T-helper 1 cell treated with Interleukin-12 subunit alpha and Interleukin-12 subunit beta and Interleukin-4 antibody, amounts not matched to agents 30 μg/mL and 1 μg/mL, for 36 hours (primary cell): ENCODE measurements around the gene PKP3.
"Not testable (repeated sequence)": the region's sequence is repeated elsewhere in the genome, so short reads cannot be mapped to it uniquely, and the experiment has no call there.

Experiments used
- H3K27ac Mint-ChIP-seq: one replicate; pipeline ENCODE4 v1.8.0; 2021; ENCODE audit warnings: mild to moderate bottlenecking, mixed read lengths
- H3K27me3 Mint-ChIP-seq: one replicate; pipeline ENCODE4 v1.8.0; 2021; ENCODE audit warnings: low read depth, mixed read lengths
- H3K36me3 Mint-ChIP-seq: one replicate; pipeline ENCODE4 v1.8.0; 2021; ENCODE audit warnings: low read depth, mixed read lengths
- H3K4me1 Mint-ChIP-seq: one replicate; pipeline ENCODE4 v1.8.0; 2021; ENCODE audit warnings: low read depth, mixed read lengths
- H3K4me3 Mint-ChIP-seq: one replicate; pipeline ENCODE4 v1.8.0; 2021; ENCODE audit warnings: mild to moderate bottlenecking, moderate library complexity, mixed read lengths
- H3K9me3 Mint-ChIP-seq: one replicate; pipeline ENCODE4 v1.8.0; 2021; ENCODE audit warnings: mixed read lengths

The PKP3 gene

GRCh38 chr11:380491-380890 lies 13.5 kb upstream of the PKP3 start:
- Mint-ChIP-seq H3K27me3 (no peaks in the 10 kb centered on the region), H3K36me3 (no peaks in the 10 kb centered on the region), H3K9me3 (no peaks in the 10 kb centered on the region), H3K27ac (no peak overlapping the region), H3K4me1 (no peaks in the 10 kb centered on the region), H3K4me3 (no peak overlapping the region)

GRCh38 chr11:380996-381395 lies 13.0 kb upstream of the PKP3 start:
- no peak overlapping the region for H3K27ac Mint-ChIP-seq
- no peaks in the 10 kb centered on the region for H3K9me3 Mint-ChIP-seq
- no peaks in the 10 kb centered on the region for H3K27me3 Mint-ChIP-seq
- no peak overlapping the region for H3K4me3 Mint-ChIP-seq
- H3K4me1 Mint-ChIP-seq: no peaks in the 10 kb centered on the region
- H3K36me3 Mint-ChIP-seq: no peaks in the 10 kb centered on the region

- Mint-ChIP-seq H3K27me3 (no peaks in the 10 kb centered on the region), H3K27ac (no peak overlapping the region), H3K36me3 (no peaks in the 10 kb centered on the region), H3K9me3 (peaks cover 2% of the 10 kb centered on the region), H3K4me1 (no peaks in the 10 kb centered on the region), H3K4me3 (no peak overlapping the region)
These were observed 12.4 kb upstream of the PKP3 start for GRCh38 chr11:381501-382072.

DNA sequence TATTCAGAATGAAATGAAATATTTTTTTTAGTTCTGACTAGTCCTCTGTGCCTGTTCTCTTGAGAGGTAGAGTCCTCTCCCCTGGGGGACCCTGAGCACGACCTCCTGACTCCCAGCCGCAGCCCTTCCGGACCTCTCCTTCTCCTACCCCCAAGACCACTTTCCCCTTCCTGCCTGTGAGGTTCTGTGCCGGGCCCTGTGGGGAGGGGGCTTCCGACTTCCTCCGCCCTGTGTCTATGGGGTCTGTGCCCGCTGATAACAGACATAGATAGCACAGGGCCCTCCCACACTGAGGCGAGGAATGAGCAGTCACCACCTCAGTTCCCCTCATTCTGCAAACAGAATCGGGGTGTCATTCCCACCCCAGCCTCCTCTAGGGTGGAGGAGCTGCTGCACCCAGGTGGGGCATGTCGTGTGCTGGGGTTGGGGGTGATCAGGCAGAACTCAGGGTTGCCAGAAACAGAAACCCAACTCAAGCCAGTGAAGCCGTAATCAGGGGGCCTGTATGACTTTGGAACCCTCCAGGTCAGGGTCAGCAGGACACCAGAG lies 11.9 kb upstream of the PKP3 start:
- Mint-ChIP-seq H3K4me3 (no peak overlapping the region), H3K9me3 (peaks cover 5% of the 10 kb centered on the region), H3K27ac (no peak overlapping the region), H3K4me1 (no peaks in the 10 kb centered on the region), H3K36me3 (no peaks in the 10 kb centered on the region), H3K27me3 (no peaks in the 10 kb centered on the region)

GRCh38 chr11:383431-383830 lies 10.6 kb upstream of the PKP3 start:
- H3K27ac Mint-ChIP-seq: no peak overlapping the region
- H3K4me1 Mint-ChIP-seq: no peaks in the 10 kb centered on the region
- no peaks in the 10 kb centered on the region for H3K36me3 Mint-ChIP-seq
- H3K9me3 Mint-ChIP-seq: peaks cover 7% of the 10 kb centered on the region
- H3K4me3 Mint-ChIP-seq: no peak overlapping the region
- H3K27me3 Mint-ChIP-seq: peaks cover 7% of the 10 kb centered on the region

DNA sequence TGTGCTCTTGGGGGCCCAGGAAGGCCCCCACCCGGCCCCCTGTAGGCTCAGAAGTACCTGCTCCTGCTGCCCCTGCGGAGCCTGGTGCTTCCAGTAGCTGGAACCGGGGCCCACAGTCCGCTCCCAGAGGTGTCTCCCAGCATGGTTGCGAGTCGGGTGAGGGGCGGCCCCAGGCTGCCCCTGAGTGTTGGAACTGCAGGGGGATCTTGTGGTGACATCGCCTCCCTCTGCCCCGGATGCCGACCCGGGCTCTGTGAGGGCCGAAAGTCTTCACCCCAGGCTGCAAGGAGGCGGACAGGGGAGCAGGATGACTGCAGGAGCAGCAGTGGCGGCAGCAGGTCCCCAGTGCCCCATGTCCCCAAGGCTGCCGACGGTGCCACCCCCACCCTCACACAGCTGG lies 9.5 kb upstream of the PKP3 start:
- Mint-ChIP-seq H3K4me3 (no peak overlapping the region), H3K27ac (no peak overlapping the region), H3K4me1 (no peaks in the 10 kb centered on the region)

DNA sequence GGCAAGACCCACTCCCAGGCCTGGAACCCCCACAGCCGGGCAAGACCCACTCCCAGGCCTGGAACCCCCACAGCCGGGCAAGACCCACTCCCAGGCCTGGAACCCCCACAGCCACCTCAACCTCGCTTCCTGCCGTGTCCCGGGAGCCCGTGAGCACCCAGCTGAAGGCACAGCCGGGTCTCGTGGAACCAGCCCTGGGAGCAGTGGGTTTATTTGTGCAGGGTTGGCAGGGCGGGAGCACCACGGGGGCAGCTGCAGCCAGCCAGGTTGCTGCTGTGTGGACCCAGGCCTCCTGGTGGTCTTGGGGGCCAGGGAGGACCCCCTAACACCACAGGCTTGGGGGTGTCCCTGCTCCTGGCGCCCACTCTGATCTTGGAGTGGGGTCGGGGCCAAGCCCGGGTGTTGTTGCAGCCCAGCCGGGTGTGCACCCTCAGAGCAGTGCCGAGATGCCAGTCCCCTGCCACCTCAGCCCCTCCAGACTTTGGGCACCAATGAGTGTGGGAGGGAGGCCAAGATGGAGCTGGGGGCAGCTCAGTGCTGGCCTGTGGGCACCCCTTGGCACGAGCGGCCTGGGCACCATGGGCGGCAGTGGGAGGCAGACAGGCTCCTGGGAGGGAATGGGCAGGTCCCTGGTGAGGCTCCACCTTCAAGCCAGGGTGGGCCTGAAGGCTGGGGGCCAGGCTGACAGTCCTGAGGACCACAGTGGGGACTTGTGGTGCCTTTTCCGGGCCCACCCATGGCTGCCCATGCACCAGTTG lies 8.2 kb upstream of the PKP3 start:
- H3K4me3 Mint-ChIP-seq: no peak overlapping the region
- peaks cover 8% of the 10 kb centered on the region for H3K27me3 Mint-ChIP-seq
- H3K36me3 Mint-ChIP-seq: no peaks in the 10 kb centered on the region
- no peaks in the 10 kb centered on the region for H3K4me1 Mint-ChIP-seq
- no peak overlapping the region for H3K27ac Mint-ChIP-seq
- peaks cover 7% of the 10 kb centered on the region for H3K9me3 Mint-ChIP-seq

More for the DNA sequence above, 9.5 kb upstream of the PKP3 start:
- H3K36me3 Mint-ChIP-seq: no peaks in the 10 kb centered on the region
- H3K27me3 Mint-ChIP-seq: peaks cover 8% of the 10 kb centered on the region
- peaks cover 7% of the 10 kb centered on the region for H3K9me3 Mint-ChIP-seq

- Mint-ChIP-seq H3K9me3 (peaks cover 7% of the 10 kb centered on the region), H3K36me3 (no peaks in the 10 kb centered on the region), H3K4me3 (no peak overlapping the region), H3K4me1 (no peaks in the 10 kb centered on the region), H3K27me3 (peaks cover 8% of the 10 kb centered on the region), H3K27ac (no peak overlapping the region)
These were observed 7.5 kb upstream of the PKP3 start for GRCh38 chr11:386483-386882.

DNA sequence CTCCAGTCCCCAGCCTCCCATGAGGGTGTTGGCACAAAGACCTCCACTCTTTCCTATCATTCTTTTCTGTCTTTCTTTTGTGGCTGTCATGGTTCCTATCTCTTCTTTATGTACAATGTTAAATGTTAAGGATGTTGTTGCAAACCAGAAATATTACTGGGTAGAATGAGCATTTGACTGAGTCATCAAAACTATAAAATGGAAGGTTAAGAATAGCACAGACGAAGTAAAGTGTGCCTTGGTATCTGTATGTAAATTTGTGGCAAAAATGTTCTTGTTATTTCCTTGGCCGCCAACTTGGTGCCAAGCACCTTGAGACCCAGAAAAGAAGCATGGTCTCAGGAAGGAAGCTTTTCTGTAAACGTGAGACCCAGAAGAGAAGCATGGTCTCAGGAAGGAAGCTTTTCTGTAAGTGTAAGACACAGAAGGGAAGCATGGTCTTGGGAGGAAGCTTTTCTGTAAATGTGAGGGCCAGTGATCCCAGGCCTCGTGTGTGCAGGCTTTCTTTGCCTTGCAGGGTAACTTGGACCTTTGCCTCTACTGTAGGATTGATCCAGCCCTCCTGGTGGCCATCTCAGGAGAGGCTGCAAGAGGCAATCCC lies 6.7 kb upstream of the PKP3 start:
- Mint-ChIP-seq H3K27me3 (peaks cover 8% of the 10 kb centered on the region), H3K27ac (no peak overlapping the region), H3K36me3 (no peaks in the 10 kb centered on the region), H3K4me3 (no peak overlapping the region), H3K4me1 (no peaks in the 10 kb centered on the region), H3K9me3 (peaks cover 7% of the 10 kb centered on the region)

DNA sequence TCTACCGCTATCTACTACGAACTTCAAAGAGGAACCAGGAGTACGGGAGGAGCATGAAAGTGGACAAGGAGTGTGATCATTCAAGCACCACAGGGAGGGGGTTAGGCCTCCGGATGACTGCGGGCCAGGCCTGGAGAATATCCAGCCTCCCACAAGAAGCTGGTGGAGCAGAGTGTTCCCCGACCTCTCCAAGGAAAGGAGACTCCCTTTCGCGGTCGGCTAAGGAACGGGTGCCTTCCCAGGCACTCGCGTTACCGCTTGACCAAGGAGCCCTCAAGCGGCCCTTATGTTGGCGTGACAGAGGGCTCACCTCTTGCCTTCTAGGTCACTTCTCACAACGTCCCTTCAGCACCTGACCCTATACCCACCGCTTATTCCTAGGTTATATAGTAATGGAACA lies 4.6 kb upstream of the PKP3 start:
- not testable (repeated sequence) for H3K9me3 Mint-ChIP-seq, H3K4me1 Mint-ChIP-seq, H3K4me3 Mint-ChIP-seq, H3K27me3 Mint-ChIP-seq, H3K27ac Mint-ChIP-seq, H3K36me3 Mint-ChIP-seq

GRCh38 chr11:390175-390574 lies 3.8 kb upstream of the PKP3 start:
- Mint-ChIP-seq H3K27ac (no peak overlapping the region), H3K9me3 (peaks cover 7% of the 10 kb centered on the region), H3K4me1 (no peaks in the 10 kb centered on the region), H3K27me3 (peaks cover 8% of the 10 kb centered on the region), H3K4me3 (no peak overlapping the region), H3K36me3 (no peaks in the 10 kb centered on the region)

GRCh38 chr11:391117-392017 lies 2.6 kb upstream of the PKP3 start:
- no peak overlapping the region for H3K4me3 Mint-ChIP-seq
- no peaks in the 10 kb centered on the region for H3K36me3 Mint-ChIP-seq
- H3K27me3 Mint-ChIP-seq: peaks cover 8% of the 10 kb centered on the region
- no peak overlapping the region for H3K27ac Mint-ChIP-seq
- no peaks in the 10 kb centered on the region for H3K4me1 Mint-ChIP-seq
- peaks cover 7% of the 10 kb centered on the region for H3K9me3 Mint-ChIP-seq

DNA sequence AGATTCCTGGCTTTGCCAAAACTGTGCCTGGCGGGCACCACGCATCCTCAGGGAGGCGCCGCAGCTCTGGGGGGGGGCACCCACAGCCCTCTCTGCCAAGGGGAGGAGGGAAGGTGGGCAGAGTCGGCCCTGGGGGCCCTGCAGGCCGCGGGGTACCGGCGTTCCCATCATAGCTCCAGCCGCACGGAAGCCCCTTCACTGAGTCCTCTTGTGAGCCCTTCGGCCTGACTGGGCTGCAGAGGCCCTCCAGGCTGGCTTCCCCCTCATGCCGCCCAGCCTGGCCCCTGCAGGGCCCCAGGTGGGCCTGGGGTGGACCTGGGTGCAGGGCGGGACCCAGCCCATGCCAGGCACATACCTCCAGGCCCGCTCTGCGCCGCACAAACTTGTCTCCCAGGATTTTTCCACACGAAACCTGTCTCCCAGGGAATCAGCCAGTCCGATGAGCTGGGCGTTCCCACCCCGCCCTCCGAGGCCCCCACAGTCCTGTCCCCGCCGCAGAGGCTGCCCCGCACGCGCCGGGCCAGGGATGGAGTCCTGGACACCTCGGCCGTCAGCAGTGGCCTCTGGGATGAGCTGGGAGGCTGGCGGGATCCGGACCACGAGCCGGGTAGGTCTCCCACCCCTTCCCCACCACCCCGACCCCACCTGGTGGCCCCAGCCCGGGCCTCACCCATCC lies 1.8 kb upstream of the PKP3 start:
- H3K9me3 Mint-ChIP-seq: peaks cover under 1% of the 10 kb centered on the region
- no peaks in the 10 kb centered on the region for H3K4me1 Mint-ChIP-seq
- no peak overlapping the region for H3K4me3 Mint-ChIP-seq
- H3K27ac Mint-ChIP-seq: no peak overlapping the region
- peaks cover 8% of the 10 kb centered on the region for H3K27me3 Mint-ChIP-seq
- no peaks in the 10 kb centered on the region for H3K36me3 Mint-ChIP-seq
